Measurements from ENCODE around the gene PDILT.
"Not testable (repeated sequence)": the region's sequence is repeated elsewhere in the genome, so short reads cannot be mapped to it uniquely, and the experiment has no call there.

The PDILT gene

GRCh38 chr16:20320178-20320577, 84.4 kb downstream of the PDILT start:
- DNase-seq, result no peak

GRCh38 chr16:20319406-20319805, 85.1 kb downstream of the PDILT start:
- no peak for DNase-seq

GRCh38 chr16:20318437-20318836, 86.1 kb downstream of the PDILT start:
- no peak for DNase-seq

GRCh38 chr16:20318006-20318405, 86.5 kb downstream of the PDILT start:
- no peak for DNase-seq

GRCh38 chr16:20317117-20317516, 87.4 kb downstream of the PDILT start:
- DNase-seq, result no peak

GRCh38 chr16:20316715-20317114, 87.8 kb downstream of the PDILT start:
- DNase-seq, result no peak

GRCh38 chr16:20315764-20316163, 88.8 kb downstream of the PDILT start:
- DNase-seq, result no peak

- no peak for DNase-seq
Observed at GRCh38 chr16:20314575-20314974, 90.0 kb downstream of the PDILT start.

- DNase-seq, result no peak
Observed at GRCh38 chr16:20313741-20314140, 90.8 kb downstream of the PDILT start.

GRCh38 chr16:20312536-20313095, 91.9 kb downstream of the PDILT start:
- DNase-seq, result not testable (repeated sequence)

GRCh38 chr16:20311548-20311947, 93.0 kb downstream of the PDILT start:
- no peak for DNase-seq

- no peak for DNase-seq
Observed at GRCh38 chr16:20310421-20311395, 93.8 kb downstream of the PDILT start.

GRCh38 chr16:20309786-20310185, 94.8 kb downstream of the PDILT start:
- DNase-seq, result no peak
